NCI-H1436 (cell line): ENCODE data around the gene PCDHA6.
"Not testable (repeated sequence)": the region's sequence is repeated elsewhere in the genome, so short reads cannot be mapped to it uniquely, and the experiment has no call there.

Experiments used
- DNase-seq: peaks from one replicate; lab custom pipeline; 2025; lab: John Stamatoyannopoulos, UW

PCDHA6 gene

DNA sequence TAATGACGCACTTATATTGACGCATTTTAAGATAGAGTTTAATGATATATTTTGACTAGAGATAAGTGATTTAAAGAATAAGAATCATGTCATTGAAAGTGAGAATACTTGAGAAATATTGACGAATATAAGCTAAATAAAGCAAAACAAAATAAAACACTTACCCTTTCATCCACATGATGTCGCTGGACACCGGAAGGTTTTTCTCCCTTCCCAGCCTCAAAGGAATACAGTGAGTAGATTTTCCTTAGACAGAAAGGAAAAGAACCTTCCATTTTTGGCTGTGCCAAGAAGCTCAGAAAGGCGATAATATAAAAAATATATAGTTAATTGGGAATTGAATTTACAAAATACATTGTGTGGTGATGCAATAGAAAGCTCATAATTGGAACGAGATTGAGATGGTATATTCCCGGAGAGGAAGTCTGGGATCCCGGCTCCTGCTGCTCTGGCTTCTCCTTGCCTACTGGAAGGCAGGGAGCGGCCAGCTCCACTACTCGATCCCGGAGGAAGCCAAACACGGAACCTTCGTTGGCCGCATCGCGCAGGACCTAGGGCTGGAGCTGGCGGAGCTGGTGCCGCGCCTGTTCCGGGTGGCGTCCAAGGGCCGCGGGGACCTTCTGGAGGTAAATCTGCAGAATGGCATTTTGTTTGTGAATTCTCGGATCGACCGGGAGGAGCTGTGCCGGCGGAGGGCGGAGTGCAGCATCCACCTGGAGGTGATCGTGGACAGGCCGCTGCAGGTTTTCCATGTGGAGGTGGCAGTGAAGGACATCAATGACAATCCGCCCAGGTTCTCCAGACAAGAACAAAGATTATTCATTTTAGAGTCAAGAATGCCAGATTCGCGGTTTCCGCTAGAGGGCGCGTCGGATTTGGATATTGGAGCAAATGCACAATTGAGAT lies 6.1 kb upstream of the PCDHA6 start, which contains the start of gene PCDHA5:
Gene PCDHA5 (plus strand): TSS at position 239 of the 906 bp plus-strand sequence.
- peak; percentile 63 for DNase-seq

DNA sequence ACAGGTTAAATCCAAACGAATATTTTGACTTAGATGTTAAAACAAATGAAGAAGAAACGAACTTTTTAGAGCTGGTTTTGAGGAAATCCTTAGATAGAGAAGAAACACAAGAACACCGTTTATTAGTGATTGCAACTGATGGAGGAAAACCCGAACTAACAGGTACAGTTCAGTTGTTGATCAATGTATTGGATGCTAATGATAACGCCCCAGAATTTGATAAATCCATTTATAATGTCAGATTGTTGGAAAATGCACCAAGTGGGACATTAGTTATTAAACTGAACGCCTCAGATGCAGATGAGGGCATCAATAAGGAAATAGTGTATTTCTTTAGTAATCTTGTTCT lies 5.5 kb upstream of the PCDHA6 start:
- DNase-seq: no peak

DNA sequence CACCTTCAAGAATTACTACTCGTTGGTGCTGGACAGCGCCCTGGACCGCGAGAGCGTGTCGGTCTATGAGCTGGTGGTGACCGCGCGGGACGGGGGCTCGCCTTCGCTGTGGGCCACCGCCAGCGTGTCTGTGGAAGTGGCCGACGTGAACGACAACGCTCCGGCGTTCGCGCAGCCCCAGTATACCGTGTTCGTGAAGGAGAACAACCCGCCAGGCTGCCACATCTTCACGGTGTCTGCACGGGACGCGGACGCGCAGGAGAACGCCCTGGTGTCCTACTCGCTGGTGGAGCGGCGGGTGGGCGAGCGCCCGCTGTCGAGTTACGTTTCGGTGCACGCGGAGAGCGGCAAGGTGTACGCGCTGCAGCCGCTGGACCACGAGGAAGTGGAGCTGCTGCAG lies 4.8 kb upstream of the PCDHA6 start:
- DNase-seq: not testable (repeated sequence)

DNA sequence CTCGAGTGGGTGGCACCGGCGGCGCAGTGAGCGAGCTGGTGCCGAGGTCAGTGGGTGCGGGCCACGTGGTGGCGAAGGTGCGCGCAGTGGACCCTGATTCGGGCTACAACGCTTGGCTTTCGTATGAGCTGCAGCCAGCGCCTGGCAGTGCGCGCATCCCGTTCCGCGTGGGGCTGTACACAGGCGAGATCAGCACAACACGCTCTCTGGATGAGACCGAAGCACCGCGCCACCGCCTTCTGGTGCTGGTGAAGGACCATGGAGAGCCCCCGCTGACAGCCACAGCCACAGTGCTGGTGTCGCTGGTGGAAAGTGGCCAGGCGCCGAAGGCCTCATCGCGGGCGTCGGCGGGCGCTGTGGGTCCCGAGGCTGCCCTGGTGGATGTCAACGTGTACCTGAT lies 4.3 kb upstream of the PCDHA6 start:
- DNase-seq: no peak

DNA sequence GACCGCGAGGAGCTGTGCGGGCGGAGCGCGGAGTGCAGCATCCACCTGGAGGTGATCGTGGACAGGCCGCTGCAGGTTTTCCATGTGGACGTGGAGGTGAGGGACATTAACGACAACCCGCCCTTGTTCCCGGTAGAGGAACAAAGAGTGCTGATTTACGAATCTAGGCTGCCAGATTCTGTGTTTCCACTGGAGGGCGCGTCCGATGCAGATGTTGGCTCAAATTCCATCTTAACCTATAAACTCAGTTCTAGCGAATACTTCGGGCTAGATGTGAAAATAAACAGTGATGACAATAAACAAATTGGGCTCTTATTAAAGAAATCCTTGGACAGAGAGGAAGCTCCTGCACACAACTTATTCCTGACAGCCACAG lies 590 bp downstream of the PCDHA6 start:
- no peak for DNase-seq

DNA sequence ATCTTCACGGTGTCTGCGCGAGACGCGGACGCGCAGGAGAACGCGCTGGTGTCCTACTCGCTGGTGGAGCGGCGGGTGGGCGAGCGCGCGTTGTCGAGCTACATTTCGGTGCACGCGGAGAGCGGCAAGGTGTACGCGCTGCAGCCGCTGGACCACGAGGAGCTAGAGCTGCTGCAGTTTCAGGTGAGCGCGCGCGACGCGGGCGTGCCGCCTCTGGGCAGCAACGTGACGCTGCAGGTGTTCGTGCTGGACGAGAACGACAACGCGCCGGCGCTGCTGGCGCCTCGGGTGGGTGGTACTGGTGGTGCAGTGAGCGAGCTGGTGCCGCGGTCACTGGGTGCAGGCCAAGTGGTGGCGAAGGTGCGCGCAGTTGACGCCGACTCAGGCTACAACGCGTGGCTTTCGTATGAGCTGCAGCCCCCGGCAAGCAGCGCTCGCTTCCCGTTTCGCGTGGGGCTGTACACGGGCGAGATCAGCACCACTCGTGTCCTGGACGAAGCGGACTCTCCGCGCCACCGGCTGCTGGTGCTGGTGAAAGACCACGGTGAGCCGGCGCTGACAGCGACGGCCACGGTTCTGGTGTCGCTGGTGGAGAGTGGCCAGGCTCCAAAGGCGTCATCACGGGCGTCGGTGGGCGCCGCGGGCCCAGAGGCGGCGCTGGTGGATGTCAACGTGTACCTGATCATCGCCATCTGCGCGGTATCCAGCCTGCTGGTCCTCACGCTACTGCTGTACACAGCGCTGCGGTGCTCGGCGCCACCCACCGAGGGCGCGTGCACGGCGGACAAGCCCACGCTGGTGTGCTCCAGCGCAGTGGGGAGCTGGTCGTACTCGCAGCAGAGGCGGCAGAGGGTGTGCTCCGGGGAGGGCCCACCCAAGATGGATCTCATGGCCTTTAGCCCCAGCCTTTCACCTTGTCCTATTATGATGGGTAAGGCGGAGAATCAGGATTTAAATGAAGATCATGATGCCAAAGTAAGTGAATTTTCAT lies 2.0 kb downstream of the PCDHA6 start:
- DNase-seq: not testable (repeated sequence)

DNA sequence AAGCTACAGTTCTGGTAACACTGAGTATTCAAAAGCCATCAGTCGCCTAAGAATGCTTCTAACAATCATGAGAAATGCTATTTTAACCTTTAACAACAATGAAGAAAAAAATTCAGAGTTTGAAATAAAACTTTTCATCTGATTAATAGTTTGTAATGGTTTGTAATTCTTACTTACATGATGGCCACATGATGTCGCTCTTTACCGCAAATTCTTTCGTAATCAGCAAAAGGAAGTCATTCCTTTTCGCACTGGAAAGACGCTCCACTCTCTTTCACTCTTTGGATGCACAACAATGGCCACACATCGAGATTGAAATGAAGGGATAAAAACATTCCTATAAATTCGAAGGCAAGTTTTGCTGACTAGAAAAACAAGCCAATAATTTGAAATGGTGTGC lies 6.2 kb downstream of the PCDHA6 start, which contains the start of gene PCDHA7:
Gene PCDHA7 (plus strand): TSS at position 277 of the 400 bp plus-strand sequence. CDS start 115 bp downstream, at position 392.
- DNase-seq: no peak

DNA sequence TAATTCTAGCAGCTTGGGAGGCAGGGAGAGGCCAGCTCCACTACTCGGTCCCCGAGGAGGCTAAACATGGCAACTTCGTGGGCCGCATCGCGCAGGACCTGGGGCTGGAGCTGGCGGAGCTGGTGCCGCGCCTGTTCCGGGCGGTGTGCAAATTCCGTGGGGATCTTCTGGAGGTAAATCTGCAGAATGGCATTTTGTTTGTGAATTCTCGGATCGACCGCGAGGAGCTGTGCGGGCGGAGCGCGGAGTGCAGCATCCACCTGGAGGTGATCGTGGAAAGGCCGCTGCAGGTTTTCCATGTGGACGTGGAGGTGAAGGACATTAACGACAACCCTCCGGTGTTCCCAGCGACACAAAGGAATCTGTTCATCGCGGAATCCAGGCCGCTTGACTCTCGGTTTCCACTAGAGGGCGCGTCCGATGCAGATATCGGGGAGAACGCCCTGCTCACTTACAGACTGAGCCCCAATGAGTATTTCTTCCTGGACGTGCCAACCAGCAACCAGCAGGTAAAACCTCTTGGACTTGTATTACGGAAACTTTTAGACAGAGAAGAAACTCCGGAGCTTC lies 6.8 kb downstream of the PCDHA6 start:
- not testable (repeated sequence) for DNase-seq

DNA sequence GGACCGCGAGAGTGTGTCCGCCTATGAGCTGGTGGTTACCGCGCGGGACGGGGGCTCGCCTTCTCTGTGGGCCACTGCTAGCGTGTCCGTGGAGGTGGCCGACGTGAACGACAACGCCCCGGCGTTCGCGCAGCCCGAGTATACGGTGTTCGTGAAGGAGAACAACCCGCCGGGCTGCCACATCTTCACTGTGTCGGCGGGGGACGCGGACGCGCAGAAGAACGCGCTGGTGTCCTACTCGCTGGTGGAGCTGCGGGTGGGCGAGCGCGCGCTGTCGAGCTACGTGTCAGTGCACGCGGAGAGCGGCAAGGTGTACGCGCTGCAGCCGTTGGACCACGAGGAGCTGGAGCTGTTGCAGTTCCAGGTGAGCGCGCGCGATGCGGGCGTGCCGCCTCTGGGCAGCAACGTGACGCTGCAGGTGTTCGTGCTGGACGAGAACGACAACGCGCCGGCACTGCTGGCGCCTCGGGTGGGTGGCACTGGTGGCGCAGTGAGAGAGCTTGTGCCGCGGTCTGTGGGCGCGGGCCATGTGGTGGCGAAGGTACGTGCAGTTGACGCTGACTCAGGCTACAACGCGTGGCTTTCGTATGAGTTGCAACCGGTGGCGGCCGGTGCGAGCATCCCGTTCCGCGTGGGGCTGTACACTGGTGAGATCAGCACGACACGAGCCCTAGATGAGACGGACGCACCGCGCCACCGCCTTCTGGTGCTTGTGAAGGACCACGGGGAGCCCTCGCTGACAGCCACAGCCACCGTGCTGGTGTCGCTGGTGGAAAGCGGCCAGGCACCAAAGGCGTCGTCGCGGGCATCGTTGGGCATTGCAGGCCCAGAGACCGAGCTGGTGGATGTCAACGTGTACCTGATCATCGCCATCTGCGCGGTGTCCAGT lies 8.1 kb downstream of the PCDHA6 start:
- no peak for DNase-seq

DNA sequence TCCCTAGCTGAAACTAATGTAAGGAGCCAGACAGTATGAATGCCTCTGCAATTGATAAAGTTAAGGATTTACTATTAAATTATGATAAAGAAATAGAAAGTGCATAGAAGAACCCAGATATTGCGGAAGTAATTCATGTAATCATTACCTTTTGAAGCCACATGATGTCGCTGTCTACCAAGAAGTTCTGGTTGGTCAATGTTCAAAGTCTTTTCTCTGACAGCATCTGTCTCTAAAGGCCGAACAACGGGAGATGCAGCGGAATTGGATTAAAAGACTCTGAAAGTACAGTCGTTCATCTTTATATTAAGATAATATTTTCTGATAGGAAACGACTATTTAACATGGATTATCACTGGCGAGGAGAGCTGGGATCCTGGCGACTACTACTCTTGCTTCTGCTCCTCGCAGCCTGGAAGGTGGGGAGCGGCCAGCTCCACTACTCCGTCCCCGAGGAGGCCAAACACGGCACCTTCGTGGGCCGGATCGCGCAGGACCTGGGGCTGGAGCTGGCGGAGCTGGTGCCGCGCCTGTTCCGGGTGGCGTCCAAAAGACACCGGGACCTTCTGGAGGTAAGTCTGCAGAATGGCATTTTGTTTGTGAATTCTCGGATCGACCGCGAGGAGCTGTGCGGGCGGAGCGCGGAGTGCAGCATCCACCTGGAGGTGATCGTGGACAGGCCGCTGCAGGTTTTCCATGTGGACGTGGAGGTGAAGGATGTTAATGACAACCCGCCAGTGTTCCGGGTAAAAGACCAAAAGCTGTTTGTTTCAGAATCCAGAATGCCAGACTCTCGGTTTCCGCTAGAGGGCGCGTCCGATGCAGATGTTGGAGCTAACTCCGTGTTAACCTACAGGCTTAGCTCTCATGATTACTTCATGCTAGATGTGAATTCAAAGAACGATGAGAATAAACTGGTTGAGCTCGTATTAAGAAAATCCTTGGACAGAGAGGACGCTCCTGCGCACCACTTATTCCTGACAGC lies 13.5 kb downstream of the PCDHA6 start, which contains the start of gene PCDHA8:
Gene PCDHA8 (plus strand): TSS at position 210 of the 985 bp plus-strand sequence. CDS start 135 bp downstream, at position 345.
- no peak for DNase-seq

DNA sequence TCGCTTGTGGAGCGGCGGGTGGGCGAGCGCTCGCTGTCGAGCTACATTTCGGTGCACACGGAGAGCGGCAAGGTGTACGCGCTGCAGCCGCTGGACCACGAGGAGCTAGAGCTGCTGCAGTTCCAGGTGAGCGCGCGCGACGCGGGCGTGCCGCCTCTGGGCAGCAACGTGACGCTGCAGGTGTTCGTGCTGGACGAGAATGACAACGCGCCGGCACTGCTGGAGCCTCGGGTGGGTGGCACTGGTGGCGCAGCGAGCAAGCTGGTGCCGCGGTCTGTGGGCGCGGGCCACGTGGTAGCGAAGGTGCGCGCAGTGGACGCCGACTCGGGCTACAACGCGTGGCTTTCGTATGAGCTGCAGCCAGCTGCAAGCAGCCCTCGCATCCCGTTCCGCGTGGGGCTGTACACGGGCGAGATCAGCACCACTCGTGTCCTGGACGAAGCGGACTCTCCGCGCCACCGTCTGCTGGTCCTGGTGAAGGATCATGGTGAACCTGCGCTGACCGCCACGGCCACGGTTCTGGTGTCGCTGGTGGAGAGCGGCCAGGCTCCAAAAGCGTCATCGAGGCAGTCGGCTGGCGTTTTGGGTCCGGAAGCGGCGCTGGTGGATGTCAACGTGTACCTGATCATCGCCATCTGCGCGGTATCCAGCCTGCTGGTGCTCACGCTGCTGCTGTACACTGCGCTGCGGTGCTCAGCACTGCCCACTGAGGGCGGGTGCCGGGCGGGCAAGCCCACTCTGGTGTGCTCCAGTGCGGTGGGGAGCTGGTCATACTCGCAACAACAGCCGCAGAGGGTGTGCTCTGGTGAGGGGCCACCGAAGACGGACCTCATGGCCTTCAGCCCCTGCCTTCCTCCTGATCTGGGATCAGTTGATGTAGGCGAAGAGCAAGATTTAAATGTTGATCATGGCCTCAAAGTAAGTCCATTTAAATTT lies 15.3 kb downstream of the PCDHA6 start:
- DNase-seq: no peak

DNA sequence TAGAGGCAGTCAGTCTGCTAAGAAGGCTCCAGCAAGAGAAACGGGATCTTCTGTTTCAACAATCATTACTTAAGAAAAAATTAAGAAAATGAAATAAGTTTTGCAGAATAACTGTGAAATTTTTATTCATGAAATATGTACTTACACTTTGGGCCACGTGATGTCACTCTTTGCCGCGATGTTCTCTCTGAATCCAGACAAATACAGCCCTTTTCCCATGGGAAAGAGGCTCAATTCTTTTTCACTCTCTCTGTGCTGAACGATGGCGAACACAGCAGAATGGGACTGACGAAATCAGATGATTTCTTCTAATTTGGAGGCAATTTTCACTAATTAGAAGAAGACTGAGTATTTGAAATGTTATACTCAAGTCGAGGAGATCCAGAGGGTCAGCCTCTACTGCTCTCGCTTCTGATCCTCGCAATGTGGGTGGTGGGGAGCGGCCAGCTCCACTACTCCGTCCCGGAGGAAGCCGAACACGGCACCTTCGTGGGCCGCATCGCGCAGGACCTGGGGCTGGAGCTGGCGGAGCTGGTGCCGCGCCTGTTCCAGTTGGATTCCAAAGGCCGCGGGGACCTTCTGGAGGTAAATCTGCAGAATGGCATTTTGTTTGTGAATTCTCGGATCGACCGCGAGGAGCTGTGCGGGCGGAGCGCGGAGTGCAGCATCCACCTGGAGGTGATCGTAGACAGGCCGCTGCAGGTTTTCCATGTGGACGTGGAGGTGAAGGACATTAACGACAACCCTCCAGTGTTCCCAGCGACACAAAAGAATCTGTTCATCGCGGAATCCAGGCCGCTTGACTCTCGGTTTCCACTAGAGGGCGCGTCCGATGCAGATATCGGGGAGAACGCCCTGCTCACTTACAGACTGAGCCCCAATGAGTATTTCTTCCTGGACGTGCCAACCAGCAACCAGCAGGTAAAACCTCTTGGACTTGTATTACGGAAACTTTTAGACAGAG lies 20.7 kb downstream of the PCDHA6 start, which contains the start of gene PCDHA9:
Gene PCDHA9 (plus strand): TSS at position 244 of the 964 bp plus-strand sequence. CDS start 114 bp downstream, at position 358.
- peak; percentile 67 for DNase-seq

DNA sequence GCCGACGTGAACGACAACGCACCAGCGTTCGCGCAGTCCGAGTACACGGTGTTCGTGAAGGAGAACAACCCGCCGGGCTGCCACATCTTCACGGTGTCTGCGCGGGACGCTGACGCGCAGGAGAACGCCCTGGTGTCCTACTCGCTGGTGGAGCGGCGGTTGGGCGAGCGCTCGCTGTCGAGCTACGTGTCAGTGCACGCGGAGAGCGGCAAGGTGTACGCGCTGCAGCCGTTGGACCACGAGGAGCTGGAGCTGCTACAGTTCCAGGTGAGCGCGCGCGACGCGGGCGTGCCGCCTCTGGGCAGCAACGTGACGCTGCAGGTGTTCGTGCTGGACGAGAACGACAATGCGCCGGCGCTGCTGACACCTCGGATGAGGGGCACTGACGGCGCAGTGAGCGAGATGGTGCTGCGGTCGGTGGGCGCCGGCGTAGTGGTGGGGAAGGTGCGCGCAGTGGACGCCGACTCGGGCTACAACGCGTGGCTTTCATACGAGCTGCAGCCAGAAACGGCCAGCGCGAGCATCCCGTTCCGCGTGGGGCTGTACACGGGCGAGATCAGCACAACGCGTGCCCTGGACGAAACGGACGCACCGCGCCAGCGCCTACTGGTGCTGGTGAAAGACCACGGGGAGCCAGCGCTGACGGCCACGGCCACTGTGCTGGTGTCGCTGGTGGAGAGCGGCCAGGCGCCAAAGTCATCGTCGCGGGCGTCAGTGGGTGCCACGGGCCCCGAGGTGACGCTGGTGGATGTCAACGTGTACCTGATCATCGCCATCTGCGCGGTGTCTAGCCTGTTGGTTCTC lies 22.3 kb downstream of the PCDHA6 start:
- not testable (repeated sequence) for DNase-seq

DNA sequence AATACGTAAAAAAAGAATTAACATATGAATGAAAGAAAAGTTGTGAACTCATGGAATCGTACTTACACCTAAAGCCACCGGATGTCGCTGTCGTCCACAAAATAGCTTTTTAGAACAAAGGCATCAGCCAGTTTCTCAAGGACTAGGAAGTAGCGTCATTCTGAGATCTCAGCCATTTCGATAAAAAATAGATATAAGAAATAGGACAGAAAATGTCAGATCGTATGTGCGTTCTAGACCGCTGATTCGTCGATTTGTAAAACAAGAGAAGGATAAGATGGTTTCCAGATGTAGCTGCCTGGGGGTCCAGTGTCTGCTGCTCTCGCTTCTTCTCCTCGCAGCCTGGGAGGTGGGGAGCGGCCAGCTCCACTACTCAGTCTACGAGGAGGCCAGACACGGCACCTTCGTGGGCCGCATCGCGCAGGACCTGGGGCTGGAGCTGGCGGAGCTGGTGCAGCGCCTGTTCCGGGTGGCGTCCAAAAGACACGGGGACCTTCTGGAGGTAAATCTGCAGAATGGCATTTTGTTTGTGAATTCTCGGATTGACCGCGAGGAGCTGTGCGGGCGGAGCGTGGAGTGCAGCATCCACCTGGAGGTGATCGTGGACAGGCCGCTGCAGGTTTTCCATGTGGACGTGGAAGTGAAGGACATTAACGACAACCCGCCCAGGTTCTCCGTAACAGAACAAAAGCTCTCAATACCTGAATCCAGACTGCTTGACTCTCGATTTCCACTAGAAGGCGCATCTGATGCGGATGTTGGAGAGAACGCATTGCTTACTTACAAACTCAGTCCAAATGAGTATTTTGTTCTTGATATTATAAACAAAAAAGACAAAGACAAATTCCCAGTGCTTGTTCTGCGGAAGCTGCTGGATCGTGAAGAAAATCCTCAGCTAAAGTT lies 28.3 kb downstream of the PCDHA6 start, which contains the start of gene PCDHA10:
Gene PCDHA10 (plus strand): TSS at position 126 of the 903 bp plus-strand sequence. CDS start 152 bp downstream, at position 278.
- DNase-seq: no peak
